ENCODE measurements around the gene CROCC.
"Not testable (repeated sequence)": the region's sequence is repeated elsewhere in the genome, so short reads cannot be mapped to it uniquely, and the experiment has no call there.

DNA sequence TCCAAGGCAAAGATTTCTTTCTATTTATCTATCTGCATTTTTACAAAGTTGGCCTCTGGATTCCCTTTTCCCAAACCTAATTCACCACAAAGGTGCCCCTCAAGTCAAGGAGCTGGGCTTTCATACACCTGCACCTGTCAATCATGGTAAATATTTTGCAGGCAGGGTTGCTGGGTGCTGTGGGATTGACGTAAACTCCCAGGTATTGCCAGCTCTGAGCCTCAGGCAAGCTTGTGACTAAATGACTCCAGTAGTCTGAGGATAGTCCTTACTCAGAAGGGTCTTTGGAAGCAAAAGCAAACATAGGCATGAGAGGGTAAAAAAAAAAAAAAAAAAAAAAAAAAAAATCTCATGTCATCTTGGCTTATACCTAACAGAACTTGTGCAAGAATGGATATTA lies 40.0 kb upstream of the CROCC start:
- TF ChIP-seq, protein P1, sequence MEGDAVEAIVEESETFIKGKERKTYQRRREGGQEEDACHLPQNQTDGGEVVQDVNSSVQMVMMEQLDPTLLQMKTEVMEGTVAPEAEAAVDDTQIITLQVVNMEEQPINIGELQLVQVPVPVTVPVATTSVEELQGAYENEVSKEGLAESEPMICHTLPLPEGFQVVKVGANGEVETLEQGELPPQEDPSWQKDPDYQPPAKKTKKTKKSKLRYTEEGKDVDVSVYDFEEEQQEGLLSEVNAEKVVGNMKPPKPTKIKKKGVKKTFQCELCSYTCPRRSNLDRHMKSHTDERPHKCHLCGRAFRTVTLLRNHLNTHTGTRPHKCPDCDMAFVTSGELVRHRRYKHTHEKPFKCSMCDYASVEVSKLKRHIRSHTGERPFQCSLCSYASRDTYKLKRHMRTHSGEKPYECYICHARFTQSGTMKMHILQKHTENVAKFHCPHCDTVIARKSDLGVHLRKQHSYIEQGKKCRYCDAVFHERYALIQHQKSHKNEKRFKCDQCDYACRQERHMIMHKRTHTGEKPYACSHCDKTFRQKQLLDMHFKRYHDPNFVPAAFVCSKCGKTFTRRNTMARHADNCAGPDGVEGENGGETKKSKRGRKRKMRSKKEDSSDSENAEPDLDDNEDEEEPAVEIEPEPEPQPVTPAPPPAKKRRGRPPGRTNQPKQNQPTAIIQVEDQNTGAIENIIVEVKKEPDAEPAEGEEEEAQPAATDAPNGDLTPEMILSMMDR (IDR thresholded peaks at IDR 0.05), result not testable (repeated sequence)
- TF ChIP-seq POLR2A, POLR2AphosphoS5 (IDR thresholded peaks at IDR 0.05): not testable (repeated sequence)
